Body of pancreas (tissue), 4 donors: Measurements from ENCODE around the gene DYNLT2. TPM values are rescaled to one million over a fixed set of nuclear protein-coding genes. Genes with fewer than 3 reads are reported as not detected.

ENCODE experiments used
- ATAC-seq: fragments of 150-250 bp; one replicate; pipeline ENCODE4 v1.9.1; 2016
- DNase-seq, 4 donors: peaks; one replicate each; pipeline ENCODE4 v3.0.0-alpha.2; 2019
- H3K27ac ChIP-seq, 4 donors: fragments of 200-600 bp; sonication (generic); 1 replicate in 3 of 4; 2 replicates in 1 of 4; pipeline versions ENCODE4 v1.5.1 to v1.6.1; 2016 to 2019; ENCODE audit warnings: mild to moderate bottlenecking in 1 of 4, mixed read lengths in 1 of 4, moderate library complexity in 1 of 4
- H3K27me3 ChIP-seq, 2 donors: fragments of 200-600 bp; sonication (generic); one replicate each; pipeline ENCODE4 v1.6.0; 2016; ENCODE audit warnings: mild to moderate bottlenecking in 1 of 2
- H3K36me3 ChIP-seq, 2 donors: fragments of 200-600 bp; sonication (generic); replicated peaks in 1 of 2; 2 replicates each; pipeline ENCODE4 v1.5.1; 2016; ENCODE audit warnings: low read depth in 2 of 2; ENCODE audit not compliant: insufficient read depth in 1 of 2
- H3K4me1 ChIP-seq: fragments of 200-600 bp; sonication (generic); one replicate; pipeline ENCODE4 v1.6.0; 2016
- H3K4me3 ChIP-seq, 2 donors: fragments of 200-600 bp; sonication (generic); 1 replicate in 1 of 2; 2 replicates in 1 of 2; pipeline ENCODE4 v1.5.1; 2016 to 2019
- H3K9me3 ChIP-seq, 3 donors: fragments of 200-600 bp; sonication (generic); 1 replicate in 2 of 3; 2 replicates in 1 of 3; pipeline ENCODE4 v1.5.1; 2016
- POLR2A ChIP-seq, 3 donors: fragments of 450-650 bp; IDR thresholded peaks; one replicate each; pipeline ENCODE4 v1.6.1; 2016; ENCODE audit warnings: antibody characterized with exemption in 3 of 3, mild to moderate bottlenecking in 2 of 3
- WGBS, 2 donors: methylation state at CpG; one replicate each; pipeline ENCODE4 v1.1.5; 2017; 5-methylcytosine and 5-hydroxymethylcytosine counted together
- intact Hi-C: fragments of 100-400 bp; cut with DNase I; formaldehyde crosslinking; loops from one replicate; pipeline ENCODE4 v1.15.1; 2023
- total RNA-seq, 2 donors: library from RNA; depleted of rRNA; stranded (reverse); fragments of >200 nt; gene quantifications; one replicate each; pipeline ENCODE4 v1.1.0, GENCODE V29; 2016
- TF ChIP-seq, protein P1 (sequence below), 7 experiments: fragments of 450-650 bp in 4 of 7; fragments of 200-600 bp in 3 of 7; sonication (generic) in 3 of 7; IDR thresholded peaks; one replicate each; pipeline ENCODE4 v1.5.1; 2016 to 2019; ENCODE audit warnings: antibody characterized with exemption in 7 of 7

DYNLT2 gene
- total RNA-seq, 2 donors from 2014 or later, result 1.3 to 3.6 TPM

DNA sequence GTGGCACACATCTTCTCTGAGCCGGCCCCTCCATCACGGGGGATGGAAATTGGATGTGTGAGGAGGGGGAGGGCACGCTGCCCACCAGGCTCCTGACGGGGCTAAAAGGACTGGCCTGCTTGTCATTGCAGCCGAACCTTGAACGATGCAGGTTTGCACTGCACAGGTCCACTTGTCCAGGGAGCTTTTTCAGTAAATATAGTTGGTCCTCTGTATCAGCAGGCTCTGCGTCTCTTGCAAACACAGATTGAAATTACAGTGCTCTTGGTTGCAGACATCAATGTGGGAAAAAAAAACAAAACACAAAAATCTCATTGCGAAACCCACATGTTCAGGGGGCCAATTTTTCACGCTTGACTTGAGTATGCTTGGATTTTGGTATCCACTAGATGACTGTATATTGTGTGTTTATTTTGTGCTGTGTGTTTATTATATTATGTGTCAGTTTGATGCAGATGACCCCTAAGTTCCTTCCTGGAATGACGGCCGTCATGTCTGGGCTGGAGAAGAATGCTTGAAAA lies 29.3 kb upstream of the DYNLT2 start:
- TF ChIP-seq, protein P1, sequence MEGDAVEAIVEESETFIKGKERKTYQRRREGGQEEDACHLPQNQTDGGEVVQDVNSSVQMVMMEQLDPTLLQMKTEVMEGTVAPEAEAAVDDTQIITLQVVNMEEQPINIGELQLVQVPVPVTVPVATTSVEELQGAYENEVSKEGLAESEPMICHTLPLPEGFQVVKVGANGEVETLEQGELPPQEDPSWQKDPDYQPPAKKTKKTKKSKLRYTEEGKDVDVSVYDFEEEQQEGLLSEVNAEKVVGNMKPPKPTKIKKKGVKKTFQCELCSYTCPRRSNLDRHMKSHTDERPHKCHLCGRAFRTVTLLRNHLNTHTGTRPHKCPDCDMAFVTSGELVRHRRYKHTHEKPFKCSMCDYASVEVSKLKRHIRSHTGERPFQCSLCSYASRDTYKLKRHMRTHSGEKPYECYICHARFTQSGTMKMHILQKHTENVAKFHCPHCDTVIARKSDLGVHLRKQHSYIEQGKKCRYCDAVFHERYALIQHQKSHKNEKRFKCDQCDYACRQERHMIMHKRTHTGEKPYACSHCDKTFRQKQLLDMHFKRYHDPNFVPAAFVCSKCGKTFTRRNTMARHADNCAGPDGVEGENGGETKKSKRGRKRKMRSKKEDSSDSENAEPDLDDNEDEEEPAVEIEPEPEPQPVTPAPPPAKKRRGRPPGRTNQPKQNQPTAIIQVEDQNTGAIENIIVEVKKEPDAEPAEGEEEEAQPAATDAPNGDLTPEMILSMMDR (IDR thresholded peaks at IDR 0.05), result no peak
- no peak for TF ChIP-seq POLR2A (IDR thresholded peaks at IDR 0.05)
- no peak for DNase-seq
- Histone ChIP-seq H3K27me3 (no peaks in the 10 kb centered on the region), H3K36me3 (peaks cover 0 to 9% of the 10 kb centered on the region in 2 donors), H3K4me3 (no peak overlapping the region), H3K27ac (no peak overlapping the region), H3K4me1 (no peaks in the 10 kb centered on the region), H3K9me3 (no peaks in the 10 kb centered on the region)
- intact Hi-C loops, result loop anchor here (10.0 kb wide), 1 partner anchor 744 kb away; no protein-coding TSS in a partner anchor
- ATAC-seq, result no peak
- WGBS, 2 donors, result 87% methylated on average over 11 of the region's 11 CpGs

GRCh38 chr6:169779896-169780295 lies 28.5 kb upstream of the DYNLT2 start:
- no peak for DNase-seq

GRCh38 chr6:169779092-169779815 lies 27.9 kb upstream of the DYNLT2 start:
- H3K27ac ChIP-seq, result no peak overlapping the region
- intact Hi-C loops, result no loop called here
- no peak overlapping the region for H3K4me3 ChIP-seq
- no peak for ATAC-seq
- H3K27me3 ChIP-seq, result no peaks in the 10 kb centered on the region
- no peaks in the 10 kb centered on the region for H3K4me1 ChIP-seq
- 80 to 83% methylated on average over 8 of the region's 8 CpGs for WGBS, 2 donors
- H3K36me3 ChIP-seq, result peaks cover 0 to 9% of the 10 kb centered on the region in 2 donors
- DNase-seq, result no peak
- no peaks in the 10 kb centered on the region for H3K9me3 ChIP-seq
- no peak for TF ChIP-seq POLR2A (IDR thresholded peaks at IDR 0.05)
- TF ChIP-seq, protein P1 (IDR thresholded peaks at IDR 0.05), result no peak

More at GRCh38 chr6:169779896-169780295, 28.5 kb upstream of the DYNLT2 start:
- no peak overlapping the region for H3K4me3 ChIP-seq
- no peak for ATAC-seq
- WGBS, 2 donors, result 72 to 80% methylated on average over 5 of the region's 5 CpGs
- no peaks in the 10 kb centered on the region for H3K9me3 ChIP-seq
- H3K36me3 ChIP-seq, result peaks cover 0 to 9% of the 10 kb centered on the region in 2 donors
- H3K27ac ChIP-seq, result no peak overlapping the region
- intact Hi-C loops, result loop anchor here (10.0 kb wide), 1 partner anchor 745 kb away; no protein-coding TSS in a partner anchor
- H3K27me3 ChIP-seq, result no peaks in the 10 kb centered on the region
- H3K4me1 ChIP-seq, result no peaks in the 10 kb centered on the region
- TF ChIP-seq, protein P1 (IDR thresholded peaks at IDR 0.05), result no peak
- no peak for TF ChIP-seq POLR2A (IDR thresholded peaks at IDR 0.05)

GRCh38 chr6:169778646-169779045 lies 27.3 kb upstream of the DYNLT2 start:
- WGBS, 2 donors, result 91 to 92% methylated on average over 12 of the region's 12 CpGs
- Histone ChIP-seq H3K4me1 (no peaks in the 10 kb centered on the region), H3K27me3 (no peaks in the 10 kb centered on the region), H3K27ac (no peak overlapping the region), H3K9me3 (no peaks in the 10 kb centered on the region), H3K4me3 (no peak overlapping the region), H3K36me3 (peaks cover 0 to 9% of the 10 kb centered on the region in 2 donors)
- intact Hi-C loops, result no loop called here
- TF ChIP-seq POLR2A (IDR thresholded peaks at IDR 0.05), result no peak
- TF ChIP-seq, protein P1 (IDR thresholded peaks at IDR 0.05), result no peak
- ATAC-seq, result no peak
- DNase-seq, result no peak
